NCI-H146 treated with DMSO at 0.1 percent for 48 hours (cell line): ENCODE results near the gene GPR4.
A peak's percentile ranks its signal among the peaks of the same experiment; 100 is the strongest.

ENCODE experiments used
- DNase-seq: peaks from one replicate; lab custom pipeline; 2025; ENCODE audit not compliant: unreplicated experiment; lab: John Stamatoyannopoulos, UW

The GPR4 gene

DNA sequence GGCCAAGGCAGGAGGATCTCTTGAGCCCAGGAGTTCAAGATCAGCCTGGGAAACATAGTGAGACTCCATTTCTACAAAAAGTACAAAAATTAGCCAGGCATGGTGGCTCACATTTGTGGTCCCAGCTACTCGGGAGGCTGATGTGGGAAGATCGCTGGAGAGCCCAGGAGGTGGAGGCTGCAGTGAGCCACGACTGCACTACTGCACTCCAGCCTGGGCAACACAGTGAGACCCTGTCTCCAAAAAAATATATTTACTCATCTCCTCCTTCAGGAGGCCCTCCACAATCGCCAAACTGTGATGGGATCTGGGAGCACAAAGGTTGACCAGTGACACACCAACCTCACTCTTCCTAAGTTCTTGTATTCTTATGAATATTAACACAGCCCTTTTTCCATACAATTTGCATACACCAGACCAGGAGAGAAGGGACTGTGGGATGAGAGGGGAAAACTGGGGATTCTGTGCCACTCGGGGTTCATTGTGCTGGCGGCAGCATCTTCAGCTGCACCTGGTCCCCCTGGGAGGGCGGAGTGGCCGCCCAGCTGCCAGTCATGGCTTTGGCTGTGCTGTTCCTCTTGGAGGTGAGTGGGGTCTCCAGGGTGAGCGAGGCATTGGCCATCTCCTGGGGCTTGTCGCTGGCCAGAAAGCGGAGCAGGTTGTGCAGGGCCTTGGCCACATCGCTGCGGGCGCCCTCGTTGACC, 11.6 kb downstream of the GPR4 start:
- DNase-seq = no peak

DNA sequence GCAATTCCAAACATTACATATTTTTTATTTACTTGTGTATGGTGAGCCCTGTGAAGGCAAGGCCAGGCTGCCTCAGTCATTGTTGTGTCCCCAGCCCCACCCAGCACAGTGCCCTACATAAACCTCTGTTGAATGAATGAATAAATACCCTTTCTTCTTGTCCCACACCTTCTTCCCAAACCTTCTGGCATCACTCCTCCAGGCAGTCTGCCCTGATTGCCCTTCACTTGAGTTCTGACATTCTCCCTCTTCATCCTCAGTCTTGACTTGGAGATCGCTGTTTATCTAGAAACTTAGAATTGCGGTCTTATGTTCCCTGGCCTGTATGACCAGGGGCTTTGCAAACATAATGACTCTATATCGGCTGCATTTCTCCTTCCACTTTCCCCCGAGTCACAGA, 12.2 kb downstream of the GPR4 start:
- DNase-seq = no peak

DNA sequence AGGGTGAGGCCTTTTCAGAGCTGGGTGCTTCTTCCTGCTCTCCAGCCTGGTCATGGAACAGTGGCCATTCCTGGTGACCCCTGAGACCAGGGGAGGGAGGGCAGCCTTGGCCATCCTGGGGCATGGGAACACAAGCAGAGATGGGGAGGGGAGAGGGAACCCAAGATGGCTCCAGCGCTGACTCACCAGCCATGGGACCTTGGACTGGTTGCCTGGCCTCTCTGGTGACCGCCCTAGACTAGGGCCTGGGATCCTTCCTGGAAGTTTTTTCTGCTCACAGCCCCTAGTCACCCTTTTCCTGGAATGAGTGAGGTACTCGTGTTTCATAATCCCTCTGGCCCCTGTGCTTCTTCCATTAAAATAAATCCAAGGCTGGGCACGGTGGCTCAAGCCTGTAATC, 14.1 kb downstream of the GPR4 start:
- DNase-seq = no peak

DNA sequence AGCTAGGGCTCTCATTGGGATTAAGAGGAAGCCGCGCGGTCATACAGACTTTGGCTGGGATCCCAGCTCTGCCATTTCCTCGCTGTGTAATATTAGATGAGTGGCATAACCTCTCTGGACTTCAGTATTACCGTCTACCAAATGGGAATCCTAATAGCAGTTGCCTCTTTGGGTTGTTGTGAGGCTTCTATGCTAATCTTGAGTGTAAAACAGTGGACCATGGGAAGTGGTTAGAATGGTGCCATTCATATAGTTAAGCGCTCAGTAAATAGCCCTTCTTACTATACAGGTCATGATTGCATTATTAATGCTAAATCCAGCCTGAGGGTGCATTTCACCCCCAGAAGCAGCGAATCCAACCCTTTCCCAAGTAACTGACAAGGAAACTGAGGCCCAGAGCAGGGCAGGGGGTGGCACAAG, 16.8 kb downstream of the GPR4 start:
- DNase-seq = no peak

DNA sequence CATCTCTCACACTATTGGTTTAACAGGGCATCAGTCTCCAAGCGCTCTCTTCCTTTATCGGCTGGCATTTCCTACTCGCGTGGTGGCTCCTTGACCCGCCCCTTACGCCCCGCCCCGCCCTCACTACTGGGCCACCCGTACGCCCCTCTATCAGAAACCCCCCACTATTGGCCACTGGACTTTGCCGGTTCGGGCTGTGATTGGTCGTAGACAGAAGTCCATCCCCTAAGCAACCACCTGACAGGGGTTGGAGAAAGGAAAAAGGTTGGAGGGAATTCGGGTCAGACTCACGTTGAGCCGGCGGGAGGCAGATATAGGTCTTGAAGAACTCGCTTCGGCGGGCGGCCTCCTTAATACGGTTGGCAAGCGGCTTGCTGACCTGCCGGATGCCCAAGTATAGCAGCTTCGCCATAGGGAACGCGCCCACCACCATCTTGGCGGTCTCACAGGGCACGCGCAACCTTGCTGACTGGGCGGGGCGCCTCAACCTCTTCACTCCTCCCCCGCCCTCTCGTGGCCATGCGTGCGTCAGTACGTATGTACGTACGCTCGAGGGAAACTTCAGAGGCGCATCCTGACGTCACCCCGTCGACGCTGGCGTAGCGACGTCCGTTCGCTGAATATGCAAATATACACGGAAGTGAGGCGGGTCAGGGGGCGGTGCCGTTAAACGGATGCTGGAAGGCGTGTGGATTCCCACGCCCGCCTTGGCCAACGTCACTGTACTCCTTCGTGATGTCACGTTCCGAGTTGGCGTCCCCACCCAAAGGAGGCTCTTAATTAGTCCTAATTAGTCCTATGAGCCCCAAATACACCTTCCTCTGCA, 17.5 kb downstream of the GPR4 start, which contains the start of gene OPA3:
Gene OPA3 (minus strand): TSS at position 471 of the 826 bp plus-strand sequence. CDS start 38 bp downstream, at position 433.
- peak; percentile 99 for DNase-seq

DNA sequence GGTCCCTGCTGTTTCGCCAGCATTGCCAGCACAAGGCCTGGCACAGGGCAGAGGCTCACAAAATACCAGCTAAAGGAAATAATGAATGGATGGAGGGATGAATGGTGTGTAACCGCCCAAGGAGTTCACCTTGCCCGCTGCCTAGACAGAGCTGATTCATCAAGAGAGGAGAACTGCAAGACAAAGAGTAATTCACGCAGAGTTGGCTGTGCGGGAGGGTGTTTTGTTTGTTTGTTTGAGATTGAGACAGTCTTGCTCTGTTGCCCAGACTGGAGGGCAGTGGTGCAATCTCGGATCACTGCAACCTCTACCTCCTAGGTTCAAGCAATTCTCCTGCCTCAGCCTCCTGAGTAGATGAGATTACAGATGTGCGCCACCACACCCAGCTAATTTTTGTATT, 20.4 kb downstream of the GPR4 start:
- no peak for DNase-seq

DNA sequence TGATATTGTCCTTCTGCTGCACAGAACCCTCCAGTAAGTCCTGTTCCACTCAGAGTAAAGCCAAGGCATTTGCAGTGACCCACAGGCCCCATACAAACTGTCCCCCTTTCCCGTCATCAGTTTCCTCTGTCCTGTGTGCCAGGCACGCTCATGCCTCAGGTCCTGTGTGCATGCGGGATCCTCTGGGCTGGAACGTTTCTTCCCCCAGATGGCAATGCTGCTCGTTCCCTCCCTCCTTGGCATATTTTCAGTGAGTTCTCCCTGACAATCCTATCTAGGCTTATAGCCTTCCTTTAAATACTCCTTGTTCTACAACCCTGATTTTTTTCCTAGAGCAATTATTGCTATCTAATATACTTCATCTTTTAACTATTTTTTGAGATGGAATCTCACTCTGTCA, 23.2 kb downstream of the GPR4 start:
- no peak for DNase-seq

DNA sequence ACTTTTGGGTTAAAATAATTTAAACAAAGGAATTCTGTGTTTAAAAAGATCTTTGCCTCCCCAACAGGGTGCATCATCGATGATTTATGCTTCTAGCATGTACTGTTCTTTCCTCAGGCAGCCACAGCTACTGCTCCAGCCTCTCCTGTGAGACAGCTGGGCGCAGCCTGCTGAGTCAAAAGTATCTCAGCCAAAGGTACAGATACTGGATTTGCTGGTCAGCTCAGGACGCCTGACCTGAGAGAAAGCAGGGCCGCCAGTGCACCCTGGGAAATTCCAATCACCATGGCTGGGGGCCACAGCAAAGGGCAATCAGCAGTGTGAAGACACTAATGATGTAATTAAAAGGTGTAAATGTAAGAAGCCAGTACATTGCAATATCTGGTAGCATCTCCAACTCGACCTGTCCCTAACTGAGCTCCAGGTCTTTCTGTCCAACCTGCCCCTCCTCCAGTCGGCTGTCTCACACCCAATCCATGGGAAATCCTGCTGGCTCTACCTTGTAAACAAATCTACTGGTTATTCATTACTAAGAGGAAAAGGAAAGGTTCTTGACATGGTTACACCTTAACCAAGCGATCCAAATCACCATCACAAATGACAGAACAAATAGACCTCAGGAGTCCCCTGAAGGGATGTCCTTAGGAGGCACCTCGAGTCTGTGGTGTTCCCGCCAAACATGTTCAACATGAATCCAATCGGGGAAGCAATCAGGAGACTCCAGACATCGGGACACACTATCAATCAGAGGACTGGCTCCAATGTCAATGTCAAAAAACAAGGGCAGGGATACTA, 24.7 kb downstream of the GPR4 start:
- DNase-seq = no peak

DNA sequence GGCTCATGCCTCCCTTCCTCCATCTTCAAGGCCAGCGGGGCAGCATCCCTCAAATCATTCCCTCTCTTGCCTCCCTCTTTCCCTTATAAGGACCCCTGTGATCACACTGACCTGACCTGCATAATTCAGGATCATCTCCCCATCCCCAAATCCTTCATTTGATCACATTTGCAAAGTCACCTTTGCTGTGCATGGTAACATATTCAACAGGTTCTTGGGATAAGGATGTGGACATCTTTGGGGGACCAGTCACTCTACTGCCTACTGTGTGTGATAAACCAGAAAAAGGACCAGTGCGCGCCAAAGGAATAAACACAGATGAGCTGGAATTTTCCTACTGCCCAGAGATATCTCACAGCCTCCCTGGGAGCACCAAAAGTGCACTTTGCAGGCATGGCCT, 25.3 kb downstream of the GPR4 start:
- no peak for DNase-seq

DNA sequence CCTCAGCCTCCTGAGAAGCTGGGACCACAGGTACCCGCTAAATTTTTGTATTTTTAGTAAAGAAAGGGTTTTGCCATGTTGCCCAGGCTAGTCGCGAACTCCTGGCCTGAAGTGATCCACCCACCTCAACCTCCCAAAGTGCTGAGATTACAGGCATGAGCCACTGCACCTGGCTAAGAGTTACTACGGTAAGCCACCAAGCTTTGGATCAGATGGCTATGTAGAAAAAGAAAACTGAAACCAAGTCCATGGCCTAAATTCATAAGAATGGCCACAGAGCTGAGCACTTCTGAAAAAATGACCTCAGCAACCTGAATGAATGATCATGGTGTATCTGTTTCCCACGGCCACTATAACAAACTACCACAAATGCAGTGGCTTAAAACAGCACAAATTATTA, 26.8 kb downstream of the GPR4 start:
- no peak for DNase-seq

DNA sequence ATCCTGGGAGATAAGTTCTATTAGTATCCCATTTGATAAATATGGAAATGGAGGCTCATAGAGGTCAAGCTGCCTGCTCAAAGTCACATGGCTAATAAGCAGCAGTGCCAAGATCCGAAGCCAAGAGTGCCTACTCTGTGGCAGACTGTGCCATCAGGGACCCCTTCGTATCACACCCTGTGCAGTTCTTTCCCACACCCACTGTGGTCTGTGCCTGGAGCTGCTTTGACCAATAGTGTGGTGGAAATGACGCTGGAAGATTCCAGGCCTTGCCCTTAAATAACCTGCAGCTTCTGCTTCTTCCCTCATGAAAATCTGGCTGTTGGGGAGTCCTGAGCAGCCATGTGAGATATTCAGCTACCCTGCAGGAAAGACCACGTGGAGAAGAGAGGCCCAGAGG, 27.5 kb downstream of the GPR4 start:
- DNase-seq = no peak

DNA sequence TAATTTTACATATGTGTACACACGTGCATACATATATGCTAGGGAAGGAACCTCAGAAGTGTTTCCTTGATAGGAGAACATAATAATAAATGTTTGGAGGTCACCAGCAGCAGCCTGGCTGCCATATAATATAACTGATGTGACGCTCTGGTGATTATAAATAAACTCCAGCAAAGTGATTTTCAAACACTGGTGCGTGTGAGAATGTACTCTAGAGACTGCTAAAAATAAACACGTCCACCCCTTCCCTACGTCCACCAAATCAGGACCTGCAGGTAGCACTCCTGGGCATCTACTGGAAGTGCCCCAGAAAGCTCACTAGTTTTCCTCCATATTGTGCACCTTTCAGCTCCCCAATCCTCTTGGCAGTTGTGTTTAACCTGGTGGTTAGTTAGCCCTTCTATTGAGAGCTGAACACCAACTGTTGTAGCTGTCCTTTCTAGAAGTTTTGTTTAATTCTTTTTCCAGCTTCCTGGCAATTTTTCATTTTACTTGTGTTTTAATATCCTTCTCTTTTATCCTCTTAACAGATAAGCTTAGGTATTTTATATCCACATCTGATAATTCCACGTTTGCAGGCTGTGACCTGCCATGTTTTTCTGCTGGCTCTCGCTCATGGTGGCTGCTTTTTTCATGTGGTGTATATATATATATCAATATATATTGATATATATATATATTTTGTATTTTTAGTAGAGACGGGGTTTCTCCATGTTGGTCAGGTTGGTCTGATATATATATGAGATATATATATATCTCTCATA, 30.4 kb downstream of the GPR4 start:
- no peak for DNase-seq

DNA sequence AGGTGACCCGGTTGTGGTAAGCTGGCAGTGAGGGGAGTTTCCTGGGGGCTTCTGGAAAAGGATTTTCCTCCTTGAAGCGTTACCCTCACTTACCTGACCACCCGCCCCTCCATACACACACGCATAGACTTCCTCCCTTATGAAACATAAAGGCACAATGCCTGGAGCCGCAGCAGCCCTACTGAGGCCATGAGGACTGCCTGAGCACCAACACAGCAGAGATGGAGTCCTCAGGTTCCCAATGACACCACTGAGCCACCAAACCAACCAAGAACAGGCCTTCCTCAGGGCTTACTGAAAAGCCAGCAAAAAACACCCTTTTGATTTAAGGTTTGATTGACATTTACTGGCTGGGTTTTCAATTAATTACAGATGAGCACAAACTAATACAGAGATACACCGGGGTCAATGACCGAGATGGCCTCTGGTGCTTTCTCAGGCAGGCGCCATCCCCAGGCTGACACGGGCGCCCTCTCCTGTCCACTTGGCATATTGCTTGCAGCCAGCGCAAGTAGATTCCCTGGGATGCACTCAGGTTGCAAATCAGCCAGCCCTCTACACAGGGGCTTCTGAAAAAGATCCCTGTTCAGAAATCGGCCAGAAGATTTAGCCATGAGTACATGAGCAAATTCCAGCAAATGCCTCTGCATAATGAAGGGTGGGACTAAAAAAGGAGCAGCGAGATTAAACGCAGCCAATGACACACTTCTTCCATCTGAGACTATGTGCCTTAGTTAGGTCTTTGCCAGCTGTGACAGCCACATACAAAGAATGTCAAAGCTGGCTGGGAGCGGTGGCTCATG, 32.2 kb downstream of the GPR4 start:
- DNase-seq = no peak

DNA sequence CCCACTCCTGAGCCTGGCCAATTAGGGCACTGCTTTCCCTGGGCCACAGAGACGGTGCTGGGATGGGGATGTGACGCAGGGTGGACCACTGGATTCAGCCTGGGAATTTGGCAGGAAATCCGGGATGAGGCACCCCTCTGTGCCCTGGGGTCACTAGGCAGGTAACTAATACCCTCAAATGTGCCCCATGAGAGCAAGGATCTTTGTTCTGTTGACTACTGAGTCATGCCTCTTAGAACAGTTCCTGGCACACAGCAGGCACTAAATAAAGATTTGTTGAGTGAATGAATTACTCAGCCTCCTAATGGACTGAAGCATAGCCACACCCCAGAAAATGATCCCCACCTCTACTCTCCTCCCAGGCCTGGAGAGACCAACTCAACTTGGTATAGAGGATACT, 33.3 kb downstream of the GPR4 start:
- no peak for DNase-seq

DNA sequence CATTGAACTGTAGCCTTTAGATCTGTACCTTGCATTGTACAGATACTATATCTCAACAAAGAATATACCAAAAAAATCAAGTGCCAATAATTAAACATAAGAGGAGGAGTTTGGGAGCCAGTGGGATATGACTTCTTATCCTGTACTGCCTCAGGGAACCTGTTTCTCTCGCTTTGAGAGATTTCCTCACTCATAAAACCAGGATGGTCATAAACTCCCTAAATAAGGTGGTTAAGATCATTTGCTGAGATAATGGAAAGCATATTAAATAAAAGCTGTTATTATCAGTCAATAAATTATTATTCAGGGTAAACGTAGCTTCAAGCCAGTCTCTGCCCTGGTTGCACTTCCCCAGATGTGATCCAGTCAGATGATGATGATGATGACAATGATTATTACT, 34.4 kb downstream of the GPR4 start:
- DNase-seq = no peak

DNA sequence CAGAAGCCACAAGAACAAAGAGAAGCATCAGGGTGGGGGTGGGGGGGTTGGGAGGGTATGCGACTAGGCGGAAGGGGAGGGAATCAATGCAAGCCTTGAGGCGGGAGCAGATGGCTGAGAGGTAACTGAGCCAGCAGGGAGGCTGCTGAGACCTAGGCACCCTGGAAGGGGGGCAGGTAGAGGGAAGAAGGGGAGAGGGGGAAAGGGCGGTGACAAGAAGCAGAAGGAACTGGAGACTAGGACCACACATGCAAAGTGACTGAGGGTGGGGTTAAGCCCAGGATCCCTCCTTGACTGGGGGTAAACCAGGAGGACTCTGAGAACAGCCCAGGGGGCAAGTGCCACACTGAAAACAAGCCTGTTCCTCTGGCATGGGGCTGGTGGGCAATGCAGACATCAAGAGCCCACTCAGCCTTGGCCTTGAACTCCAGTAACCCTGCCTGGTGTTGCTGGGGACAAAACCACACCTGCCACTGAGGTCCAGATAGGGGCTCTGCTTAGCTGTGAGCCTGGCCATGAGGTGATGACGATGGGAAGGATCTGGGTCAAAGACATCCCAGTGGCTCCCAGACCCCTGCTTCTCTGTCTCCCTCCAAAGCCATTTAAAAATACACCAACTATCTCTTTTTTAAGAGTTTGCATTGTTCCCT, 37.8 kb downstream of the GPR4 start:
- no peak for DNase-seq

DNA sequence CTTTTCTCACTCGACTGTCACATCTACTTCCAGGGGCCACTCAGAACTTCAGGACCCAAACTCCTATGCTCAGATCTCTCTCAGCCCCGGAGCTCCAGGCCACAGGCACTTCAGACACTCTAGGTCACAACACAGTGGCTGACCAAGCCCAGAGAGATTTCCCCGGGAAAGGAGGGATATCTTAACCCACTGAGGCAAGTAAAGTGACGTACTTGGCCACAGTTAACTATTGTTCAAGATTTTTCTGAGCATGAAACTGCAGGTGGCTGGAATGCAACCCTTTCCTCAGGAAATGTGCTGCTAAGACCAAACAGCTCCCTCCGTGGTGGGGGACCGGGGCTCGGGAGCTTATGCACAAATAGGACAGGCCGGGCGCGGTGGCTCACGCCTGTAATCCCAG, 41.3 kb downstream of the GPR4 start:
- no peak for DNase-seq

DNA sequence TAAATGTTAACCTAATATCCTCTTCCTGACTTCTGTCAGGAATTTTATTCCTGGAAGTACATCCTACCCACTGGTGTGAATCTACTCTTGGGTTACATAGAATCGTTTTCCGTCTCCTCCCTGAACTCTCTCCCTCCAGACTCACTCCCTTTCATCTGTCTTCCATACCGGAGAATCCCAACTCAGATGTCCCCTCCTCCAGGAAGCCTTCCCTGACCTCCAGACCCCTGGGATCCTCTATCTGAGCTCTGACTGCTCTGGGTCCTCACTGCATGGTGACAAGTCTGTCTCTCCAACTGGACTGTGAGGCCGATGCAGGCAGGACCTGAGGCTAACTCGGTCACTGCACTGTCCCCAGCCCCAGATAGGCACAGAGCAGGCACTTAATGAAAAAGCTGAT, 42.0 kb downstream of the GPR4 start:
- DNase-seq = no peak

DNA sequence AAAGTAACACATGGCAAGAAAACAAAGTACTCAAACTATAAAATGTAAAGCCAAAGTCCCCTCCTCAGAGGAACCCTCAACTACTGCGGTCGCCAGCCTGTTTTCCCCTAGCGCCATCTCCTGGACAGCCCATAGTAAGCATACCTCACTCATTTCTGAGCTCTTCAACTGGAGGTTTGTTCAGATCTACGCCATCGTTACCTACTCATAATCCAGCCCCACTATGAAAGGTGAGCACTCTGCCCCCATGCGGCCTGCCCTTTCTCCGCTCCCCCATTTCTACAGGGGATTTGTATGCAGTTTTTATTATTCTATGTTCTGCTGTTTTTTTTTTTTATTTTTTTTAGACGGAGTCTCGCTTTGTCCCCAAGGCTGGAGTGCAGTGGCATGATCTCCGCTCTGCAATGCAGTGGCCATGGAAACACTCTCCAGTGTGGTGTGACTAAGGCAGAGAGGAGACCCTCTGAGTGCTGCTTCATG, 43.6 kb downstream of the GPR4 start:
- peak; percentile 44 for DNase-seq

DNA sequence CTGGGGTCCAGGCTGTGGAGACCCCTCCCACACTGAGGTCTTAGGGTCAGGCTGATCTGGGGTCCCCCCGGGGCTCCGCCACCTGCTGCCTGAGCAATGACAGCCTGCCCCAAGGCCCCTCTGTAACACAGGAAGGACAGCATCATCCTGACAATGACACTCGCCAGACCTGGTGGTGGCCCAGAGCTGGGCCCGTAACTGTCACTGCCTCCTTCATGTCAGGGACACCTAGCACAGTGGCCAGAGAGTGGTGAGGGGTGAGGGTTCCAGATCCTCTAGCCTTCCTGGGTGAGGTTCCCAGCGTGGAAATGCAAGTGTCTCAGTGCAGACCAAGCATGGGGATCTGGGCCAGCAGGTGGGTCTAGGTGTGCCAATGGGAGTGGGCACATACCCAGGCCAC, 45.2 kb downstream of the GPR4 start:
- DNase-seq = no peak
